ENCODE data around the gene ZXDB. TPM values are rescaled to one million over a fixed set of nuclear protein-coding genes. Genes with fewer than 3 reads are reported as not detected.

ZXDB gene
- total and polyA plus RNA-seq, 2 of the 13 experiments (the other 11 are each of a cell fraction or from before 2014, with no cell fraction given), result 4.5 to 9.0 TPM

DNA sequence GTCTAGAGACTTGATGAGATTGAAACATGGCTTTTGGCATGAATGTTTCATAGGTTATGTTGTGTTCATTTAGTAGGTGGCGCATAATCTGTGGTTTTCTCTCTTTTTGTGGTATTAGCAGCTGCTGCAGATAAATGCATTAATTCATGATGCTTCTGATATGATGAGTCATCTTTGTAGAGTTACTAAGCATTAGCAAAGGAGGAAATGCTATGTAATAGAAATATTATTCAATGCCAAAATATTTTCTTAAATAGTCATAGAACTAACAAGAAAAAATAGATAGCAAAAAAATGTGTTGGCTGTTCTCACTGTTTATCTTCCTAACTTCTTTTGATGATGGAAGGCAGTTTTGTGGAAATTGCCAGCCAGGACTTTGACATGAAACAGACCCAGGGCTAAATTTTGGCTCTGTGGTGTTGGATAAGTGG is 3.6 kb downstream of the ZXDB start:
- Histone ChIP-seq H3K27ac (ENCODE audit: extremely low read length, insufficient read depth, low read length) (peak overlapping the region; percentile 61), H2AFZ (ENCODE audit: low read length) (no peak overlapping the region), H3K79me2 (ENCODE audit: insufficient read depth, low read length) (peaks cover 32% of the 10 kb centered on the region), H3K4me3 (replicated peaks in 1 of 3; ENCODE audit: insufficient read depth in 1 of 3, low read depth in 2 of 3, low read length in 3 of 3) (peak overlapping the region; percentile 39 to 59 (median 50); a peak in 5 of 6 replicates), H3K36me3 (replicated peaks in 1 of 2; ENCODE audit: control insufficient read depth in 1 of 2, insufficient read depth in 2 of 2, low read length in 2 of 2) (no peaks in the 10 kb centered on the region), H3K9ac (ENCODE audit: insufficient read depth, low read depth, low read length) (peak overlapping the region; percentile 46; the same call in 1 of the 2 replicates), H3K9me3 (ENCODE audit: low read length) (no peaks in the 10 kb centered on the region), H3K27me3 (ENCODE audit: control insufficient read depth in 1 of 2, insufficient read depth in 2 of 2, low read length in 2 of 2) (no peaks in the 10 kb centered on the region), H3K4me1 (ENCODE audit: insufficient read depth, low read length) (peaks cover 38% of the 10 kb centered on the region), H4K20me1 (ENCODE audit: insufficient read depth, low read length) (no peaks in the 10 kb centered on the region), H3K4me2 (ENCODE audit: low read depth, low read length) (peak overlapping the region; percentile 74)
- TF ChIP-seq ZBTB1 (CRISPR knock-in tag; IDR thresholded peaks at IDR 0.05; ENCODE audit: borderline replicate concordance), result no peak
- 0 out of 4 replicates have a peak, but pooled peaks of 1 of the 2 experiments have one; percentile 26 for TF ChIP-seq MAFK (conservative IDR thresholded peaks at IDR 0.05 in 1 of 2, IDR thresholded peaks at IDR 0.05 in 1 of 2; ENCODE audit: low read length in 2 of 2)
- TF ChIP-seq POLR2AphosphoS2 (IDR thresholded peaks at IDR 0.05; ENCODE audit: low read depth, low read length), result no peak
- CTCF ChIA-PET (ENCODE audit: low intra/inter-chr PET ratio, low total read pairs), result no interaction called here
- intact Hi-C loops (cut with micrococcal nuclease; ENCODE audit: unreplicated experiment), result no loop called here
- ATAC-seq (no peak), DNase-seq (ENCODE audit: low spot score) (no peak), FAIRE-seq (no peak)
- in situ Hi-C loops (cut with HindIII; ENCODE audit: extremely low pct_ligation_motif_present, low pct_unique_long_range_greater_than_20kb), result loop anchor here (25.0 kb wide), 1 partner anchor 317 kb away; the partner anchor contains the start of gene ZXDA
- POLR2A ChIA-PET, result no interaction called here
- BruUV-seq (replicated peaks), result no TSS peak
- 84% methylated on average over 1 of the region's 1 CpG for WGBS (ENCODE audit: low lambda C conversion rate)

DNA sequence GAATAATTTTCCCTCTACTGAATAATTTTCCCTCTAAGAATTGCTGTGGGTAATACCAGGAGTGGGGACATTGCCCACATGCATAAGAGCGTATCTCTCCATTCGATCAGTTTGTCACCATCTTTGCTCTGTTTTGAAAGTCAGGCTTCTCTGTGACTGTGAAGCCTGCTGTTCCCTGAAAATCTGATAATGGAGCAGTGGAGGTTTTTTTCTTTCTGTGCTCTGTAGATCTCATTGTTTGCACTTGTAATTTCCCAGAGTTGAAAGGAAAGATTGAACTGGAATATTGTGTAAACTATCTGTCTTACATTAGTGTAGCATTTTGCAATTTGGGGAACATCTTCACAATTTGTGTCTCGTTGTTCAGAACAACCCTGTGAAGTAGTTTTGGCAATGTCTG is 4.3 kb downstream of the ZXDB start:
- peaks cover 31% of the 10 kb centered on the region for H3K4me1 ChIP-seq (ENCODE audit: insufficient read depth, low read length)
- intact Hi-C loops (cut with micrococcal nuclease; ENCODE audit: unreplicated experiment) (loop anchor here (2.0 kb wide), 1 partner anchor 45 kb away; no protein-coding TSS in a partner anchor), in situ Hi-C loops (cut with HindIII; ENCODE audit: extremely low pct_ligation_motif_present, low pct_unique_long_range_greater_than_20kb) (loop anchor here (25.0 kb wide), 1 partner anchor 316 kb away; the partner anchor contains the start of gene ZXDA)
- H3K27me3 ChIP-seq (ENCODE audit: control insufficient read depth in 1 of 2, insufficient read depth in 2 of 2, low read length in 2 of 2), result no peaks in the 10 kb centered on the region
- peak overlapping the region; percentile 61 for H3K27ac ChIP-seq (ENCODE audit: extremely low read length, insufficient read depth, low read length)
- FAIRE-seq (peak; percentile 23), DNase-seq (ENCODE audit: low spot score) (peak; percentile 74), ATAC-seq (peak; percentile 4; the same call in 2 of the 3 replicates)
- peak overlapping the region; percentile 46; the same call in 1 of the 2 replicates for H3K9ac ChIP-seq (ENCODE audit: insufficient read depth, low read depth, low read length)
- H4K20me1 ChIP-seq (ENCODE audit: insufficient read depth, low read length), result no peaks in the 10 kb centered on the region
- peak overlapping the region; percentile 39 to 59 (median 50); a peak in 4 of 6 replicates for H3K4me3 ChIP-seq (replicated peaks in 1 of 3; ENCODE audit: insufficient read depth in 1 of 3, low read depth in 2 of 3, low read length in 3 of 3)
- H3K36me3 ChIP-seq (replicated peaks in 1 of 2; ENCODE audit: control insufficient read depth in 1 of 2, insufficient read depth in 2 of 2, low read length in 2 of 2), result no peaks in the 10 kb centered on the region
- 0% methylated on average over 2 of the region's 3 CpGs for WGBS (ENCODE audit: low lambda C conversion rate)
- POLR2A ChIA-PET, result no interaction called here
- H3K79me2 ChIP-seq (ENCODE audit: insufficient read depth, low read length), result peaks cover 32% of the 10 kb centered on the region
- no peak overlapping the region for H2AFZ ChIP-seq (ENCODE audit: low read length)
- peak overlapping the region; percentile 74 for H3K4me2 ChIP-seq (ENCODE audit: low read depth, low read length)
- no TSS peak for BruUV-seq (replicated peaks)
- CTCF ChIA-PET (ENCODE audit: low intra/inter-chr PET ratio, low total read pairs), result no interaction called here
- no peaks in the 10 kb centered on the region for H3K9me3 ChIP-seq (ENCODE audit: low read length)
- TF ChIP-seq, protein P1, sequence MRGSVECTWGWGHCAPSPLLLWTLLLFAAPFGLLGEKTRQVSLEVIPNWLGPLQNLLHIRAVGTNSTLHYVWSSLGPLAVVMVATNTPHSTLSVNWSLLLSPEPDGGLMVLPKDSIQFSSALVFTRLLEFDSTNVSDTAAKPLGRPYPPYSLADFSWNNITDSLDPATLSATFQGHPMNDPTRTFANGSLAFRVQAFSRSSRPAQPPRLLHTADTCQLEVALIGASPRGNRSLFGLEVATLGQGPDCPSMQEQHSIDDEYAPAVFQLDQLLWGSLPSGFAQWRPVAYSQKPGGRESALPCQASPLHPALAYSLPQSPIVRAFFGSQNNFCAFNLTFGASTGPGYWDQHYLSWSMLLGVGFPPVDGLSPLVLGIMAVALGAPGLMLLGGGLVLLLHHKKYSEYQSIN (CRISPR knock-in tag; IDR thresholded peaks at IDR 0.05; ENCODE audit: borderline replicate concordance), result no peak
- peak; percentile 14 for TF ChIP-seq ASH2L (IDR thresholded peaks at IDR 0.05; ENCODE audit: insufficient read length, low read depth, low read length)
- TF ChIP-seq SIN3B (IDR thresholded peaks at IDR 0.05; ENCODE audit: low read length), result no peak
- TF ChIP-seq ERF (CRISPR knock-in tag; IDR thresholded peaks at IDR 0.05), result no peak
- TF ChIP-seq RAD21 (CRISPR knock-in tag; IDR thresholded peaks at IDR 0.05), result no peak
- TF ChIP-seq SOX13 (IDR thresholded peaks at IDR 0.05), result no peak
- TF ChIP-seq SOX13 (CRISPR knock-in tag; conservative IDR thresholded peaks at IDR 0.05 in 1 of 2, IDR thresholded peaks at IDR 0.05 in 1 of 2), result peak in 1 of 2 experiments; percentile 57; a peak in 2 of 4 replicates
- TF ChIP-seq ZBTB38 (CRISPR knock-in tag; IDR thresholded peaks at IDR 0.05), result no peak
- TF ChIP-seq, protein P2, sequence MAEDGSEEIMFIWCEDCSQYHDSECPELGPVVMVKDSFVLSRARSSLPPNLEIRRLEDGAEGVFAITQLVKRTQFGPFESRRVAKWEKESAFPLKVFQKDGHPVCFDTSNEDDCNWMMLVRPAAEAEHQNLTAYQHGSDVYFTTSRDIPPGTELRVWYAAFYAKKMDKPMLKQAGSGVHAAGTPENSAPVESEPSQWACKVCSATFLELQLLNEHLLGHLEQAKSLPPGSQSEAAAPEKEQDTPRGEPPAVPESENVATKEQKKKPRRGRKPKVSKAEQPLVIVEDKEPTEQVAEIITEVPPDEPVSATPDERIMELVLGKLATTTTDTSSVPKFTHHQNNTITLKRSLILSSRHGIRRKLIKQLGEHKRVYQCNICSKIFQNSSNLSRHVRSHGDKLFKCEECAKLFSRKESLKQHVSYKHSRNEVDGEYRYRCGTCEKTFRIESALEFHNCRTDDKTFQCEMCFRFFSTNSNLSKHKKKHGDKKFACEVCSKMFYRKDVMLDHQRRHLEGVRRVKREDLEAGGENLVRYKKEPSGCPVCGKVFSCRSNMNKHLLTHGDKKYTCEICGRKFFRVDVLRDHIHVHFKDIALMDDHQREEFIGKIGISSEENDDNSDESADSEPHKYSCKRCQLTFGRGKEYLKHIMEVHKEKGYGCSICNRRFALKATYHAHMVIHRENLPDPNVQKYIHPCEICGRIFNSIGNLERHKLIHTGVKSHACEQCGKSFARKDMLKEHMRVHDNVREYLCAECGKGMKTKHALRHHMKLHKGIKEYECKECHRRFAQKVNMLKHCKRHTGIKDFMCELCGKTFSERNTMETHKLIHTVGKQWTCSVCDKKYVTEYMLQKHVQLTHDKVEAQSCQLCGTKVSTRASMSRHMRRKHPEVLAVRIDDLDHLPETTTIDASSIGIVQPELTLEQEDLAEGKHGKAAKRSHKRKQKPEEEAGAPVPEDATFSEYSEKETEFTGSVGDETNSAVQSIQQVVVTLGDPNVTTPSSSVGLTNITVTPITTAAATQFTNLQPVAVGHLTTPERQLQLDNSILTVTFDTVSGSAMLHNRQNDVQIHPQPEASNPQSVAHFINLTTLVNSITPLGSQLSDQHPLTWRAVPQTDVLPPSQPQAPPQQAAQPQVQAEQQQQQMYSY (CRISPR knock-in tag; IDR thresholded peaks at IDR 0.05), result peak; percentile 45; the same call in 1 of the 2 replicates
- 0 out of 2 replicates have a peak, but pooled peaks have one; percentile 29 for TF ChIP-seq SAP130 (CRISPR knock-in tag; IDR thresholded peaks at IDR 0.05; ENCODE audit: low read depth)
- TF ChIP-seq ZNF749 (CRISPR knock-in tag; IDR thresholded peaks at IDR 0.05; ENCODE audit: borderline replicate concordance), result no peak
